Measurements from ENCODE around the gene MSTO1.

DNA sequence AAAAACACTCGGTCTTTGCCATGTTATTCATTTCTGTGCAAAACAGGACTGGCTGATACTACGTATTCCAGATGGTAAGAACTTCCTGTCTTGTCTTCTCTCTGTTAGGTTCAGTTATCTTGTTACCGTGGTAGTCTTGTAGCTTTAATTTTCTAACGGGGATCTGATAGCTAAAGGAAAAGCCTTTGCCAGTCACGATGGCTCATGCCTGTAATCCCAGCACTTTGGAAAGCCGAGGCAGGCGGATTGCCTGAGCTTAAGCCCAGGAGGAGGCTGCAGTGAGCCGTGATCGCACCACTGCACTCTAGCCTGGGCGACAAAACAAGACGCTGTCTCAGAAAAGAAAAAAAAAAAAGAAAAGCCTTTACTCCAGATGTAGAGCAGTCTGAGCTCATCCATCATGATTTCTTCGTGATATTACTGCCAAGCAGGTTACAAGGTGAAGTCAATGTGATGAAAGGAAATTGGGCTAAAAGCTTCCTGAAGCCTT lies 11.1 kb upstream of the MSTO1 start:
- TF ChIP-seq, protein P1, sequence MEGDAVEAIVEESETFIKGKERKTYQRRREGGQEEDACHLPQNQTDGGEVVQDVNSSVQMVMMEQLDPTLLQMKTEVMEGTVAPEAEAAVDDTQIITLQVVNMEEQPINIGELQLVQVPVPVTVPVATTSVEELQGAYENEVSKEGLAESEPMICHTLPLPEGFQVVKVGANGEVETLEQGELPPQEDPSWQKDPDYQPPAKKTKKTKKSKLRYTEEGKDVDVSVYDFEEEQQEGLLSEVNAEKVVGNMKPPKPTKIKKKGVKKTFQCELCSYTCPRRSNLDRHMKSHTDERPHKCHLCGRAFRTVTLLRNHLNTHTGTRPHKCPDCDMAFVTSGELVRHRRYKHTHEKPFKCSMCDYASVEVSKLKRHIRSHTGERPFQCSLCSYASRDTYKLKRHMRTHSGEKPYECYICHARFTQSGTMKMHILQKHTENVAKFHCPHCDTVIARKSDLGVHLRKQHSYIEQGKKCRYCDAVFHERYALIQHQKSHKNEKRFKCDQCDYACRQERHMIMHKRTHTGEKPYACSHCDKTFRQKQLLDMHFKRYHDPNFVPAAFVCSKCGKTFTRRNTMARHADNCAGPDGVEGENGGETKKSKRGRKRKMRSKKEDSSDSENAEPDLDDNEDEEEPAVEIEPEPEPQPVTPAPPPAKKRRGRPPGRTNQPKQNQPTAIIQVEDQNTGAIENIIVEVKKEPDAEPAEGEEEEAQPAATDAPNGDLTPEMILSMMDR (conservative IDR thresholded peaks at IDR 0.05; ENCODE audit: low read depth, low read length), result no peak
- TF ChIP-seq EZH2 (IDR thresholded peaks at IDR 0.05; ENCODE audit: borderline replicate concordance, low read depth, low read length, poor library complexity, severe bottlenecking), result no peak
